ENCODE data around the gene SPRN. TPM values are rescaled to one million over a fixed set of nuclear protein-coding genes. Genes with fewer than 3 reads are reported as not detected.
"Not testable (repeated sequence)": the region's sequence is repeated elsewhere in the genome, so short reads cannot be mapped to it uniquely, and the experiment has no call there.

SPRN gene
- total RNA-seq, 1 donor from 2014 or later: 0.18 TPM

- DNase-seq (ENCODE audit: low spot score); ATAC-seq: not testable (repeated sequence)
These were observed 16.9 kb upstream of the SPRN start for GRCh38 chr10:133441356-133441755.

DNA sequence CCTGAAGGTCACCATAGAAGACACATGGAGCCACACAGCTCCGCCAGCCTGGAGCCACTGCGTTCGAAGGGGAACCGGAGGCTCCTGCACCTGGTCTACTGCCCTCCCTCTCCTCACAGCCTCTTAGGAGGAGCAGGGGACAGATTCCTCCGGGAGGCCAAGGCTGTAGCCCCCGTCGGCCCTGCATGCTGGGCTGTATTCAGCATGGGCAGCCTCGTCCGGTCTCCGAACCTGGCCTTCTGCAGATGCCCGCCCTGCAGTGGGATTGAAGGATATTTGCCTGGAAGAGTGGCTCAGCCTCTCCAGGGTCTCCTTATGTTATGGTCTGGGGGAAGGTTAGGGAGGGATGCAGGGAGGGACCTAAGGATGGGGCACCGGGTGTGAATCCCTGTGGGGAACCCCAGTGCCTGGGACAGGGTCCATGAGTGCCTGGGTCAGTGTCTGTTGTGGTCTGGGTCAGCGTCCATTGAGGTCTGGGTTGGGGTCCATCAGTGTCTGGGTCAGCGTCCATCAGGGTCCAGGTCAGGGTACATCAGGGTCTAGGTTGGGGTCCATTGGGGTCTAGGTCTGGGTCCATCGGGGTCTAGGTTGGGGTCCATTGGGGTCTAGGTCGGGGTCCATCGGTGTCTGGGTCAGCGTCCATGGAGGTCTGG lies 16.3 kb upstream of the SPRN start:
- DNase-seq (ENCODE audit: low spot score) (no peak), ATAC-seq (no peak)

DNA sequence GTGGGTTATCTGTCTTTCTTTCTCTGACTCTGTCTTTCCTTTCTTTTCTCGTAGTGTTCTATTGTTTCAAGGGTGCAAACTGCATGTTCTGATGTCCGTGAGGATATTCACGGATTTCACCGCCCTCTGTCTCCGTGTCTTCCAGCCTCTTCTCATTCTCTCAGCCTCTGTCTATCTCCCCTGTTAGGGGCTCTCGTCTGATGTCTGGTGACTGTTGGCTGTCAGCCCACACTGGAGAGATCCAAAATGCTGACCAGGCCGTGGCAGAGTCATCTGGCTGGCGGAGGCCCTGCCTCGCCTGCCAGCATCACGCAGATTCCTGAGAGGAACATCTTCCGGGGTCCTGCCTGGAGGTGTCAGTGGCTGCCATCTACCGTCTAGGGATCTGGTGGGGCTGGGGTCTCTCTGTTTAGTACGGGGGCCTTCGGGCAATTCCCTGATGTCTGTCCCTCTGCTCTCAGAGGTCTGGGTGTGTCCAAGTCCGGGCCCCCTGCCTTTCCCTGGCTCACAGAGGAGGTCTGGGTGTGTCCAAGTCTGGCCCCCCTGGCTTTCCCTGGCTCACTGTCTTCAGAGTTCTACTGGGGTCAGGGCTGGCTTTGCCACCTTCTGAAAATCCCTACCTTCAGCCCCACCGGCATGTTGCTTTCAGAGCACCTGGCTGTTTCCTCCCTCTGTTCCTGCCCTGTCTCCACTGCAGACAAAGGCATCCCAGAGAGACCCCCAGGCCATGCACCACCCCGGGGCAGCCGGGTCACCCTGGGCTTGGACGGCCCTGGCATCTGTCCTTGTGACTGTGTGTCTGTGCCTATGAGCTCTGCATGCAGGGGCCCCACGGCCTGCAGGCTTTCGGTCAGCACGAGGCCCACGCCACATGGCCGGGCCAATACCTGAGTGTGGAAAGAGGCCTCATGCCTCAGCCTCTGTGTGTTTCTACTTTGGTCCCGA lies 15.4 kb upstream of the SPRN start:
- ATAC-seq (no peak), DNase-seq (ENCODE audit: low spot score) (peak; percentile 44)

DNA sequence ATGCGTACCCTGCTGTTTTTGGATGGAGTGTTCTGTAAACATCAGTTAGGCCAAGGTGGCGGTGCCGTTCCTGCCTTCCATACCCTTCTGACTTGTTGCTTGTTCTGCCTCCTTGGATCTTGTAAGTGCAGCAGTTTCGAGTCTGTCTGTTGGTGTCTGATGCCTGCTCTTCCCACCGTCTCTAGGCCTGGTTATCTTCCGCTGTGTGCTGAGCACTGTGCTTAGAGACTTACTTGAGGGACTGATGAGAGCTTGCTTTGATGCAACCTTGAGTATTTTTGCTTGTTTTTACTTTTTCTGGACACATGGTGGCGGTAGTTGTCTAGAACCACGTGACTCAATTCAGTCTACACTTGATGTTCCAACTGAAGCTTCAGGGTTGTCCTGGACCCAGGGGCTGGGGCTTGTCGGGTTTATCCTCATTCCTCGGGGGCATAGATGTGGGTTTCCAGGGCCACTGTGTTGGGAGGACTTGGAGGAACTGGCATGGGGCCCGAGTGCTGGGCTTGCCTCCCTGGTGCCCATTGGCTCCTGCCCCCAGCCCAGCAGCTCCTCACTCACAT lies 14.4 kb upstream of the SPRN start:
- peak; percentile 80 for ATAC-seq
- peak; percentile 51 for DNase-seq (ENCODE audit: low spot score)

DNA sequence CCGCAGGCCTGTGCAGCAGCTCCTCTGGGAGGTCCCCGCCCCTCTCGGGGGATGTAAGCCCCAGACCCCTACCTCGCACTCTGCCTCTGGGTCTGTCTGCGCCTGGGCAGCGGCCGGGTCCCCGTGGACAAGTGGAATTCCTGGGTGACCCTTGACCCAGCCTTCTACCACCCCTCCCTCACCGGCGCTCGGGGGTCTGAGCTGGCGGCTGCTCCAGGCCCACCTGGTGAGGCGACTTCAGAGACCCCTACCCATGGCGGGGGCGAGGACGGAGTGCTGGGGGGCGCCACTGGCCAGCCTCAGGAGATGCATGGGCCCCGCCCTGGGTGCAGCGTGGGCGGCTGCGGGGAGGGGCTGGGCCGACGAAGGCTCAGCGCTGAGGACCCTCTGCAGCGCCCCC lies 8.4 kb upstream of the SPRN start:
- DNase-seq (ENCODE audit: low spot score); ATAC-seq: not testable (repeated sequence)

GRCh38 chr10:133431888-133432613 lies 7.6 kb upstream of the SPRN start:
- peak; percentile 15 for ATAC-seq

GRCh38 chr10:133429571-133429970 lies 5.1 kb upstream of the SPRN start:
- not testable (repeated sequence) for DNase-seq (ENCODE audit: low spot score); ATAC-seq

More at GRCh38 chr10:133431888-133432613, 7.6 kb upstream of the SPRN start:
- DNase-seq (ENCODE audit: low spot score): not testable (repeated sequence)

DNA sequence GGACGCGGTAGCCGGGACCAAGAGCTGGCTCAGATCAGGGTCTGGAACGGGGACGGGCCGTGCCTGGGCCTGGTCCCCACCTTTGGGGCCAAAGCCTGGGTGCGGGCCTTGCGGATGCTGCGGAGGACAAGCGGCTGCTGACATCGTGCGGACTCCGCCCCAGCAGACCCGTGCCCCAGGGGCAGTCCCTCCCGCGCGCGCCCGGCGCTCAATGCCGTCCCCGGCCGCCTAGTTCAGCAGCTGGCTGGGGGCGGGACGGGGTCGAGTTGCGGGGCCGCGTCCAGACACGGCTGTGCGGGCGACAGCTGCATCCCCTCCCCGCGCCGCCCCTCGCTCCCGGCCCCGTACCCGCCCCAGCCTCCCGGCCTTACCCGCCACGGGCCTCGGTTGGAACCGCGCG lies 323 bp downstream of the SPRN start:
- ATAC-seq: peak; percentile 5
- DNase-seq (ENCODE audit: low spot score): not testable (repeated sequence)

- no peak for DNase-seq (ENCODE audit: low spot score)
- ATAC-seq: peak; percentile 32
These were observed 1.3 kb downstream of the SPRN start for GRCh38 chr10:133422807-133423771.

DNA sequence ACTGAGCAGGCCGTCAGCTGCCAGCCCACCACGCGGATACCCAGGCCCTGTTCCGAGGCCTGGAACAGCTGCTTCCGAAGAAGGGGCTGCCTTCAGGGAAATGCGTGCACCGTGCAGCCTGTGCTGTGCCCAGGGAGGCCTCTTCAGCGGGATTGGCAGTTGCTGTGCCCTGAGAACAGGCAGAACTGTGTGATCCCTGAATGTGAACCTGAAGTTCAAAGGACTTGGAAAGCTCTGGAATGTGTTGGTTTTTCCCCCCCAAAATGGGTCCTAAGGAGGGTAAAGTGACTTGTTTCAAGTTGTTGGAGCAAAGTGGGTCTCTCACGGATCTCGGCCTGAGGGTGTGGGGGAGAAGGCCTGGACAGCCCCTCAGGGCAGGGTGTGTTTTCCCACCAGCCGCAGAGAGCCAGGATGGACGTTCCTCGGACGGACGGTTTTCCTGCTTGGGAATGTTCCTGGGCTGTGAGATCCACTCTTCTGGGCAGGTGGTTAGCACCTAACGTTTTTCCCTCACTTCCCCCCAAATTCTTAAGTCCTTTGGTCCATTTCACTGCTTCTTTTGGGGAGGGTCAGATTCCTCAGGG lies 2.1 kb downstream of the SPRN start:
- no peak for DNase-seq (ENCODE audit: low spot score)
- peak; percentile 5 for ATAC-seq

- peak; percentile 6 for ATAC-seq
- DNase-seq (ENCODE audit: low spot score): no peak
These were observed 2.8 kb downstream of the SPRN start for GRCh38 chr10:133421336-133422222.

DNA sequence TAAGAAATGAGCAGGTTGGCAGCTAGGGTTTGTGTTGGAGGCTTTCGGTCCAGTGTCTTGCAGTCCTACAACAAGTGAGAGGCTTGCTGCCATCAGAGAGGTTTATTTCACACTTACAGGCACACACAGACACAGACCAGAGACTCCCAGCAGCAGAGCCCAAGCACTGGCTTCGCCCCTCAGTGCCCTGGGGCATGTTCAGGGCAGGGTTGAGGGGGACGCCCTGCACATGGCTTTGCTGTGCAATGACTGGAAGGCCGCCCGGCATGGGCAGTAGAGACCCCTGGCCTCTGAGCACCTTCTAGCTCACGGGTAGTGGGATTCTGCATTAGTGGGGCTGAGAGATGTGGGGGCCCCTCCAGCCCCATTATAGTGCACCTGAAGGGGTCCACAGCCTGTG lies 3.8 kb downstream of the SPRN start:
- DNase-seq (ENCODE audit: low spot score) (no peak), ATAC-seq (no peak)

- DNase-seq (ENCODE audit: low spot score): no peak
These were observed 4.4 kb downstream of the SPRN start for GRCh38 chr10:133420028-133420427.

DNA sequence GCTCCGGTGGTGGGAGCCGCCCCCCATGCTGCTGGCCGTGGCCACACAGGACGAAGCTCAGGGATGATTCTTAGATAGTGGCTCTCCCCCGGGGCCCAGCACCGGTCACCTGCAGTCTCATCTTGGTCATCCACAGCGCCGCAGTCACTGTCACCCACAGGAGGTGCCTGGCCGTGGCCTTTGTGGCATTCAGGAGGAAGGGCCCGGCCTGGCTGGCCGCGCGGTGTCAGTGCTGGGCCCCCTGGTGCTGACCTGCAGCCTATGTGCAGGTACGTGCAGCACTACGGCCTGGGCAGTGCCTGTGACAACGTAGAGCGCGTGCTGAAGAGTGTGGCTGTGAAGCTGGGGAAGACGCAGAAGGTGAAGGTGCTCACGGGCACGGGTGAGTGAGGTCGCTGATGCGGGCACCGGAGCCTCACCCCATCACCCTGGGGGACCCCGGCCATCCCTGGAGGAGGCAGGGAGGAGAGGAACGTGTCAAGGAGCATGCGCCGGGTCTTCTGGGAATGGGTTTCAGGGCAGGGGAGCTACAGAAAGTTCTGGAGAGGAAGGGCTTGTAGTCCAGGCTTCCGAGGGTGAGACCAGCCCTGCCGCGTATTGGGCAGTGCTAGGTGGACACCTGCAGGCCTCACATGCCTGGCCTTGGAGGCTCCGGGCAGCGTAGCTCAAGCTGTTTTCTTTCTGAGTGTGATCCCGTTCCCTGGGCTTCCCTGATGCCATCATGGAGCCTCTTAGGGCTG lies 5.0 kb downstream of the SPRN start:
- DNase-seq (ENCODE audit: low spot score): no peak
- ATAC-seq: no peak

More at GRCh38 chr10:133420028-133420427, 4.4 kb downstream of the SPRN start:
- no peak for ATAC-seq

DNA sequence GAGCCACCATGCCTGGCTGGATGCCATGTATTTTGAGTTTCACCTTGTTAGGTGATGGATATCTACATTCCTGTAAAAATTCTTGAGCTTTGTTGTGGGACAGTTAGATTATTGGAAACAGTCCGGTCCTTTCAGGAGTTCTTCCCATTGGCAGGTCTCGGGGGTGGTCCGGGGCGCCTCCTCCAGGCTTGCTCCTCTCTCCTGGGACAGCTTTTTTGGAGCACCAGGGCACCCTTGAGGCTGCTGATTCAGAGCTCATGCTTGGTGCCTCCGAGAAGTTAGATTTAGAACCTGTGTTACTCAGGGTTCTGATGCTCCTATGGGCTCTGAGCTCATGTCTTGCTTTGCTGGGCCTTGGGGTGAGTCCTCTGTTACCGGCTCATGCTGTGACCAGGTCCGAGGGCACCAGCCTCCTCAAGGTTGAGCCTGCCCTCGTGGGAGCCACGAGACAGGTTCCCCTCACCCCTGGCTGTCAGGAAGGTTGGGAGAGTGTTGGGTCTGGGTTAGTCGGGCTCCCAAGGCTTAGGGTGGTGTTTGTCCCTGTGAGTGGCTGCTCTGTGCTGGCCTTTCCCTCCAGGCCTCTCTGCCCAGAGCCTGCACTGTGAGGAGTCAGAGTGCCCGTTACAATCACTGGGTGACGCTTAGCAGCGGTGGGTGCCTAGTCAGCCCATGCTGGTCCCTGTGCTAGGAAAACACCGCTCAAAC lies 6.0 kb downstream of the SPRN start:
- ATAC-seq (no peak), DNase-seq (ENCODE audit: low spot score) (no peak)

DNA sequence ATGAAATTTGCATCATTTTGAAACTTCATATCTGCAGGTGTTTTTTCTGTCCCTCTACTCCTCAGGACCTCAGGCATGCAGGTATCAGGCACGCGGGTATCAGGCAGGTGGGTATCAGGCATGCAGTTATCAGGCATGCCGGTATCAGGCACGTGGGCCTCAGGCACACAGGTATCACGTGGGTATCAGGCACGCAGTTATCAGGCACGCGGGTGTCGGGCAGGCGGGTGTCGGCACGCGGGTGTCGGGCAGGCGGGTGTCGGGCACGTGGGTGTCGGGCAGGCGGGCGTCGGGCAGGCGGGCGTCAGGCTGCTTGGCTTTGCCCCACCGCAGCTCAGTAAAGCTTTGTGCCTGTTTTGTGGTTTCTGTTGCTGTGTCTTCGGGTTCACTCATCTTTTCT lies 8.7 kb downstream of the SPRN start:
- no peak for ATAC-seq
- DNase-seq (ENCODE audit: low spot score): no peak

DNA sequence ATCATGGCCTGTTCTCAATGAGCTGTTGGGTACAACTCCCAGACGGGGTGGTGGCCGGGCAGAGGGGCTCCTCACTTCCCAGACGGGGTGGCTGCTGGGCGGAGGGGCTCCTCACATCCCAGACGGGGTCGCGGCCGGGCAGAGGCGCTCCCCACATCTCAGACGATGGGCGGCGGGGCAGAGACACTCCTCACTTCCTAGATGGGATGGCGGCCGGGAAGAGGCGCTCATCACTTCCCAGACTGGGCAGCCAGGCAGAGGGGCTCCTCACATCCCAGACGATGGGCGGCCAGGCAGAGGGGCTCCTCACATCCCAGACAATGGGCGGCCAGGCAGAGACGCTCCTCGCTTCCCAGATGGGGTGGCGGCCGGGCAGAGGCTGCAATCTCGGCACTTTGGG lies 10.0 kb downstream of the SPRN start:
- not testable (repeated sequence) for ATAC-seq; DNase-seq (ENCODE audit: low spot score)

Measured in left lobe of liver (tissue), 2 donors.